GM18861 (cell line): Measurements from ENCODE around the gene ACADS.

Experiments used
- ATAC-seq: cut with Tn5 transposase; IDR thresholded peaks from one replicate; pipeline ENCODE4 v1.9.1; 2021; ENCODE audit not compliant: unreplicated experiment

ACADS gene

DNA sequence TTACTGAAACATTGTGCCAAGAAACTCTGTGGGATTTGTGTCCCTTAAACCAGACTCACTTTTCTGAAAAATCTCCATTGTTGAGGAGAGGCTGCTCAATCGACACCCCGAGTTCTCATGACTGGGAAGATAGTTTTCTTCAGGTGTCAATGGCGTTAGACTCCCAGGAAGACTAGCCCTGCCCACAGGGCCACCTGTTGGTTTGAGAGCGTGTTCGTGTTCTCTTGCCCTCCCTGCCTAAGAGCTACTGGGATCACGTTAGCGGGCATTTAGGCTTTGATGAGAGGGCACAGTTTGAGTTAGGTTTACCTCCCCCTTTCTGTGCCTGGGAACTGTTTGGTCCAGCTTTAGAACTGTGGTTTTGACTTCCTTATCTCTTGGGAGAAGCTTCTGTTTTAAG lies 26.1 kb upstream of the ACADS start:
- no peak for ATAC-seq

DNA sequence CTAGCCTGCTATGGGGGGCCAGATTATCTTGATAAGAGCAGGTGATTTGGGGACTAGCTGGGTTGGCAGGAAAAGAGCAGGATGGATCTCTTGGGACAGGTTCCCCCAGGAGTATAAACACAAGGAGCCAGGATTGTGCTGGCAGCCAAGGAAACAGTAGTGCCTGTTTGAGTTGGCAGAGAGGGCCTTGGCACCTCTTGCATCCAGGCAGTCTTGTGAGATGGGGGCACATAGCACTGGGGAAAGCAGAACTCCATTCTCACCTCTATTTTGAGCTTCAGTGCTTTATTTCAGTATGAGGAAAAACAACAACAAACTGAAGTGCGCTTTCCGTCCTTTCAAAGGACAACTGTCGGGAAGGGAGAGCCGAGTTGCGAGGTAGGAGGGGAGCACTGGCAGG lies 24.7 kb upstream of the ACADS start:
- no peak for ATAC-seq

GRCh38 chr12:120702637-120703036 lies 23.0 kb upstream of the ACADS start:
- ATAC-seq, result no peak

GRCh38 chr12:120703311-120703942 lies 22.2 kb upstream of the ACADS start:
- ATAC-seq, result no peak

- no peak for ATAC-seq
Measured at GRCh38 chr12:120705618-120706017, 20.0 kb upstream of the ACADS start.

DNA sequence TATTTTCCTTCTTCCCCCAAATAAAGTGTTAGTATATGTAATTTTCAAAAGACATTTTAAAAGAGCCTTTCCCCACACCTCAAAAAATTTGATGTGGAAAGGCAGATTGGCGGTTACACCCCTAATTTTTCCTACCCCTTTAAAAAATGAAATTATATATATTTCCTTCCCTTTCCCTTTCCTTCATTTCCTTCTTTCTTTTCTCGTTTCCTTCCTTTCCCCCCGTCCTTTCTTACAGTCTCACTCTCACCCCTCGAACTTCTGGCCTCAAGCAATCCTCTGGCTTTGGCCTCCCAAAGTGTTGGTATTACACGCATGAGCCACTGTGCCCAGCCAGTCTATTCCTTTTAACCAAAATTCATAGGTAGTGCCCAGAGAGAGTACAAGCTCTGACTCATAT lies 19.6 kb upstream of the ACADS start:
- ATAC-seq, result no peak

- ATAC-seq, result no peak
Measured at GRCh38 chr12:120708651-120709050, 17.0 kb upstream of the ACADS start.

DNA sequence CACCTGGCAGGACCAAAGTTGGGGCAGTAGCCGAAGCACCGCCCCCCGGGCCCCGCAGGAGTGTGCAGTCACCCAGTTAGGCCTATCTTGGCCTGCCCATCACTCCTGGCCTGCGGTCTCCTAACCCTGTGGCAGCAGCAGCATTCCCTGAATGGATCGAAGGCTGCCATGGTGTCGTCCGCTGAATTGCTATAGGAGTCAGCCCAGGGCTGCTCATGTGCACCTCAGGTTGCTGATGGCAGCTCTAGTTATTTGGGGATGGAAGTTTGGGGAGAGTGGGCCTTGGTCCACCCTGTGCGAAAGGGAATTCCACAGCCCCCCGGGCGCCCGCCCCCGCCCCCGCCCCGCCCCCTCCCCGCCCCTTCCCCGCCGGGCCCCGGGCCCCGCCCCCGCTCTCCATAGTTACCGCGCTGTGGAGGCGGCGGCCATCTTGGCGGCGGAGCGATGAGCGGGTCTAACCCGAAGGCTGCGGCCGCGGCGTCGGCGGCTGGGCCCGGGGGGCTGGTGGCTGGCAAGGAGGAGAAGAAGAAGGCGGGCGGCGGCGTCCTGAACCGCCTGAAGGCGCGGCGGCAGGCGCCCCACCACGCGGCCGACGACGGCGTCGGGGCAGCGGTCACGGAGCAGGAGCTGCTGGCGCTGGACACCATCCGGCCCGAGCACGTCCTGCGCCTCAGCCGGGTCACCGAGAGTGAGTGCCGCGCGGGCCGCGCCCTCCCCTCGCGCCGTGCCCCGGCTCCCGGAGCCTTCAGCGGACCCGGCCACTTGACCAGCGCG lies 15.4 kb upstream of the ACADS start, which contains the start of gene UNC119B:
Gene UNC119B, plus strand, starts transcription at position 428 of the 774 bp plus-strand sequence. Its CDS starts 17 bp downstream, at position 445.
- ATAC-seq, result no peak

DNA sequence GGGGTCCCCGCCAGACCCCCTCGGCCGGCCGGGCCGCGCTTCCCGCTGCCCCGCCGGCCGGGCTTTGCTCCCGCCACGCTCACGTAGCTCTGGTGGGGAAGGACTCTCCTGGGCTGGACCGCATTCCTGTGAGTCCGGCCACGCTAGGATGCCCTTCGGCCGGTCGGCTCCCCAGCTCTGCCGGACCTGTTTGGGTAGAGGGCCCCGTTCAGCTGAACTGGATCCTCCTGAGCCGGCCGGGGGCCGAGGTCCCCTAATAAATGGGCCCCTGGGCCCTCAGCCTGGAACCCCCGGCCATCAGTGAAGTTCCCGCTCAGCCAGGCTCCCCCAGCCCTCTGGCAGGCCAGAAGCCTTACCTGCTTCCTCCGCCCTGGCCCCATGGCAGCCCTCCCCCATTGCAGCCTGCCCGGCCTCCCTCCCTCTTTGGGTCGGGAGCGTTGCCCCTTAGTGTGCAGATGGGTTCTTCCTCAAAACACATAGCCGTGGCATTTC lies 14.8 kb upstream of the ACADS start:
- ATAC-seq, result no peak

GRCh38 chr12:120711411-120711810 lies 14.2 kb upstream of the ACADS start:
- ATAC-seq, result no peak

DNA sequence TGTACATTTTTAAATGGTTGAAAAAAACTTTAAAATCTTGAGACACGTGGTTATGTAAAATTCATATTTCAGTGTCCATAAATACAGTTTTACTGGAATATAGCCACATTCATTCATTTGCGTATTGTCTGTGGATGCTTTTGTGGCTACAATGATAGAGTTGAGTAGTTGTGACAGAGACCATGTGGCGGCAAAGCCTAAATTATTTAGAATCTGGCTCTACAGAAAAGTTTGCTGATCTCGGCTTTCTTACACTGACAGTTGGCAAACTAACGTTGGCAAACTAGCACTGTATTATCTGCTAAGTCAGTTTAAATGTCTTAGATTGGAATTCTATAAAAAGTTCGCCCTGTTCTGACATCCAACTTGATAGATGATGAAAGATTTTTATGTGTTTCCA lies 13.0 kb upstream of the ACADS start:
- ATAC-seq, result no peak

DNA sequence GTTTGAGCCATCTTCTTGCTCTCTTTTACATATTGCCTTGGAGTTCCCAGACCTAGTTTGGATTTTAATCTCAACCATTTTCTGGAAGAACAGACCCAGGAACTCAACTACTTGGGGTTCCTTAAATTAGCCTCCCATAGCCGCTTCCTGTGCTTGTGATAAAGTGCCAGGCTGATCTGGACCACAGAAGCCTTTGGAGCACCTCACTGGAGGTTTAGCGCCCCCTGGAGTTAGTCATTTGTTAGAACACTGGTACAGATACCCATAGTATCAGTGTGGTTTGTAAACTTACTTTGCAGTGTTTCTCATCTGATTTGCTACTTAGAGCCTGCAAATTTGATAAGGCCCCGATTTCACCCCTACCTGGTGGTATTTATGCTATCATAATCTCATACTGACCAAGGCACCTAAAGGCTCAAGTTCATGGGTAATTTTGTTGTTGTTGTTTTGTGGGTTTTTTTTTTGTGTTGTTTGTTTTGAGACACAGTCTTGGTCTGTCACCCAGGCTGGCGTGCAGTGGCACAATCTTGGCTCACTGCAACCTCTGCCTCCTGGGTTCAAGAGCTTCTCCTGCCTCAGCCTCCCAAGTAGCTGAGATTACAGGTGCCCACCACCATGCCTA lies 11.7 kb upstream of the ACADS start:
- no peak for ATAC-seq

- ATAC-seq, result no peak
Measured at GRCh38 chr12:120718055-120718454, 7.6 kb upstream of the ACADS start.

GRCh38 chr12:120719072-120719471 lies 6.6 kb upstream of the ACADS start:
- ATAC-seq, result peak; percentile 57

DNA sequence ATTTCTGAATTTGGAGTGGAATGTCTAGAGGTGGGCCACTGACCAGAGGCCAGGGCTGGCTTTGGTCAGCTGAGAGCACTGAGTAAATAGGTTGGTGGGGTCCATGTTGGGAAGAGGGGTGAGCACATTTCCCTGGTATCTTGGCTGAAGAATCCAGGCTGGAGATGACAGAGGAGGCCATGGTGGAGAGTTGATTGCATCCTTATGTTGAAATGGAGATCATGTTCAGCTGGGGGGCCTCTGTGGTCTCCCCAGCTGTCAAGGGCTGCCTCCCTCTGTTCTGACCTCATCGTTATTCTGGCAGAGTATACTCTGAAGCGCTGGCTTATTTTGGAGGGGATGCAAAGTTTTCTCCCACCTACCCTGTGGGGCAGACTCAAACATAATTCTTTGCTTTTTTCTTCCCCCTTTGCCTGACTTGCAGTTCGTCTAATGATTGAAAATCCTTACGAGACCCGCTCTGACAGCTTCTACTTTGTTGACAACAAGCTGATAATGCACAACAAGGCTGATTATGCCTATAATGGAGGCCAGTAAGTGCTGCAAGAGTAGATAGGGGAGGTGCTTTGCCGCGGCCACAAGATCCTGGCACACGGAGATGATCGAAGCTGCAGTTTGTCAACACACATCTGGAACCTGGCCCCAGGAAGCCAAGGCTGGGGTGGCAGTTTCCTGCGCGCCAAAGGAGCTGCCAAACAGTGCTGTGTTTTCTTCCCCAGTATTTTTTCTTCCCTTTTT lies 6.0 kb upstream of the ACADS start:
- ATAC-seq, result no peak

- ATAC-seq, result no peak
Measured at GRCh38 chr12:120720234-120720986, 5.2 kb upstream of the ACADS start.

- no peak for ATAC-seq
Measured at GRCh38 chr12:120720987-120721801, 4.4 kb upstream of the ACADS start.

DNA sequence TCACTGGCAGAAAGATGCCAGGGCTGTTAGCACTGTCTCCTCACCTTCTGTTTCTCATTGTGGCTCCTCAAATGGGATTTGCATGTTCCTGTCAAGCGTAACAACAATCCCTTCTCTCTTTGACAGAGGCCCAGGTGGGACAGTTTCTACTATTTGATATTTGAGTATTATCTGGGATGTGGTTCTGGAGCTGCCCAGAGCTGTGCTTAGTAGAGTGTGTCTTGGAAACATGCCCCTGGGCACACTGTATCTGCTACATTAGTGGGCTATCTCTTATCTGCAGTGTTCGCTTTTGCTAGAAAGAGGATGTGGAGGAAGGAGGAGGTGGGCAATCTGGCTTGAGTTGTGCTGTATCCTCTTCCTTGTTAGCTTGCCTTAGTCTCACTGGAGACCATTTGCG lies 3.8 kb upstream of the ACADS start:
- ATAC-seq, result no peak

DNA sequence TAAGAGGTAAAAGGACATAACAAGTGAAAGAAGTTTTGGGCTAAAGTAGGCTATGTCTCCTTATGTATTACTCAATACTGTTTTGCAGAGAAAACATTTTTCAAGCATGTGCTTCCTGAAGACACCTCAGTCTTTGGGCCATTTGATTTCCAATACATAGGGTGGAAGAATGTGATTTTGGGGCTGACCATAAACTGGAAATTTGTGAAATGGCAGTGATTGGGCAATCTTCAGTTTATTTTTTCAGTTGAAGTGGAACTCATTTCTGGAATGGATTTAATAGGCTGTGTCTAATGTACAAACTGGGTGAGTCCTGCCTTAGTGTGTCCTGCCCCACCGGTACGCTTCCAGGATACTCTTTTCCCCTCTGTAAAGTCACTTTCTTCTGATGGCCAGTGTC lies 2.8 kb upstream of the ACADS start:
- no peak for ATAC-seq

DNA sequence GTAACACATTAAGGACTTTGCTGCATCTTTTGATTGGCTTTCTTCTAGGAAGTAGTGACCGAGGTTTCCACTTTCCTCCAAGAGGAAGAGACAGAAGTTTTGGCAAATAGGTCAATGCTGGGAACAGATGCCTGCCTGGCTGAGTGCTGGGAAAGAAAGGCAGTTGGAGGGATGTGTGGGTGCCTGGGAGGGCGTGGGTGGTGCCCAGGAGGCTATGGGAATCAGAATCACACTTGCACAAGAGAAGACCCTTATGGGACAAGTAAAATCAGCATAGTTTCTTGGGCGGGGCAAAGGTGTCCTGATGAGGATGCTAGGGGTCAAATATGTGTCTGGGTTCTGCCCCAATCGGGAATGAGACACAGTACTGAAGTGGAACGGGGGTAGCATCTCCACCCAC lies 906 bp upstream of the ACADS start:
- no peak for ATAC-seq
